IPS-18a (cell line): ENCODE data around the gene GDF7.

ENCODE experiments used
- H3K27ac ChIP-seq: one replicate; pipeline ENCODE4 v1.5.1; 2013; ENCODE audit warnings: low read length
- H3K27me3 ChIP-seq: one replicate; pipeline ENCODE4 v1.6.1; 2013; ENCODE audit warnings: mild to moderate bottlenecking, low read length; ENCODE audit not compliant: control insufficient read depth, insufficient read depth
- H3K36me3 ChIP-seq: one replicate; pipeline ENCODE4 v1.6.1; 2013; ENCODE audit warnings: low read depth, low read length; ENCODE audit not compliant: control insufficient read depth
- H3K4me1 ChIP-seq: one replicate; pipeline ENCODE4 v1.6.1; 2013; ENCODE audit warnings: low read depth, low read length; ENCODE audit not compliant: control insufficient read depth
- H3K4me3 ChIP-seq: one replicate; pipeline ENCODE4 v1.5.1; 2013; ENCODE audit warnings: low read length
- H3K9ac ChIP-seq: one replicate; pipeline ENCODE4 v1.6.1; 2013; ENCODE audit warnings: mild to moderate bottlenecking, low read length, moderate library complexity
- H3K9me3 ChIP-seq: one replicate; pipeline ENCODE4 v1.6.1; 2013; ENCODE audit warnings: low read depth, low read length; ENCODE audit not compliant: control insufficient read depth

Gene GDF7

GRCh38 chr2:20638646-20639430 lies 28.1 kb upstream of the GDF7 start:
- Histone ChIP-seq H3K4me1 (peaks cover 4% of the 10 kb centered on the region), H3K27ac (no peak overlapping the region), H3K9ac (no peak overlapping the region), H3K4me3 (no peak overlapping the region), H3K27me3 (no peaks in the 10 kb centered on the region), H3K9me3 (no peaks in the 10 kb centered on the region), H3K36me3 (no peaks in the 10 kb centered on the region)

DNA sequence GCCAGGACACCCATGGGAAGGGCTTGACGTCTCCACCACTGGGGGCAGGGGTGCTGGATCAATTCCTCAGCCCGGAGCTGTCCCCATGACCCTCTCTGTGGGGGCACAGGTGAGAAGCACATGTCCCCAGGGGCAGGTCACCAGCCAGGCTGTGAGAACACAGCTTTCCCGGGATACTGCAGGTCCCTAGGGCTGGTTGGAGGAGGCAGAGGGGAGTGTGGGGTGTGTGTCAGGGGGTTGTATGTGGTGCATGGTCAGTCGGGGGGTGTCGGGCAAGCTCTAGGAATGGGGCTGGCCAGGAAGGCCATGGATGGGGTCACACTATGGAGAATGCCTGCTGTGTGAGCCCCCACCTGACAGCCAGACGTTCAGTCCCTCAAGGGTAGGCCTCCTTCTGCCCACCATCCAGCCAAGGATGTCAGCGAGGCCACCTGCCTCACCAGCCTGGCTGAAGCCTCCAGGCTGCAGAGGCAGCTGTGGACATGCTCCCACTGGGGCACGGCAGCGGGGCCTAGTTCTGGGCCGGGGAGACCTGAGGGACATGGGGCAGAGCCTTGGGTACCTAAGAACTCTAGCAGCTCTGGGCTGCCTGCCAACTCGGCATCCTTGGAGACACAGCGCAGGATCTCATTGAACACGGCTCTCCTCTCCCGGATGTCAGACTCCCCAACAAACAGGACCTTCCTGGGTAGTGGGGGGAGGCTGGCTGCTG lies 26.4 kb upstream of the GDF7 start:
- no peaks in the 10 kb centered on the region for H3K36me3 ChIP-seq
- H3K4me3 ChIP-seq, result no peak overlapping the region
- H3K4me1 ChIP-seq, result peaks cover 1% of the 10 kb centered on the region
- no peak overlapping the region for H3K27ac ChIP-seq
- H3K27me3 ChIP-seq, result no peaks in the 10 kb centered on the region
- no peak overlapping the region for H3K9ac ChIP-seq
- no peaks in the 10 kb centered on the region for H3K9me3 ChIP-seq

DNA sequence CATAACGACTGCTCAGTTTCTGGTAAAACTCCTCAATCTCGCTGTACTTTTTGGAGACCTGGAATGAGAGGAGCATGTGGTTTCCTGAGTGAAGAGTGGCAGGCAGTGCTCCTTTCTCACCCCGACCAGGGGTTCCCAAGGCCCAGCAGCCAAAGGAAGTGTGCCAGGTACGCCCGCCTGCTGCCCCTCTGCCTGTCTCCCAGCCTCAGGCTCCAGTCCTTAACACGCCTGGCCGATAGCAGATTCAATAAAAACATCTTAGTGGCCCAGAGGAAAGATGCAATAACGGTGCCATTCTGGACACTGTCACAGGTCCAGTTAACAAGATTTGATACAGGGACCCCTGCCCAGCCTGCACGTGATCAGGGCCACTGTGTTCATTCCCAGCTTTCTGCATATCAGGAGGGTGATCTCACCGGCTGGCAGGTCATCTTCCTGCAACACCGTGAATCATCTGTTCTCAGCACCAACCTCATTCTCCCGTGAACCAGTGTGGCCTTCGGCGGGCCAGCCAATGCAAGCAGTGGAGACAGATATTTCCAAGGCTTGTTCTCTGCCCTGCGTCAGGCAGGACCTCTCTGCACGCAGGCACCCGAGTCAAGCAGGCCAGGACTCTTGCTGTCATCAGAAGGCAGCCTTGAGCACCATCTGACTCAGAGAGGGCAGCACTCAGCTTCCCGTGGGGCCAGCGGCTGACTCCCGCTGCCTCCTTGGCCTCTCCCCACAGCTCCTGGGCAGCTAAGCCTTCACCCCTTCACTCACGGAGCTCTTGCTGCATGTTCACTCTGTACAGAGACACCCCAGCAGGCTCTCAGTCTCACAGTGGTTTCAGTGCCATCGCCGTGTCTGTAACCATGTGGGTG lies 25.6 kb upstream of the GDF7 start:
- no peaks in the 10 kb centered on the region for H3K27me3 ChIP-seq
- no peak overlapping the region for H3K9ac ChIP-seq
- no peak overlapping the region for H3K27ac ChIP-seq

GRCh38 chr2:20642055-20642971 lies 24.6 kb upstream of the GDF7 start:
- H3K27ac ChIP-seq, result no peak overlapping the region
- H3K36me3 ChIP-seq, result no peaks in the 10 kb centered on the region

More for the DNA sequence above, 25.6 kb upstream of the GDF7 start:
- Histone ChIP-seq H3K4me1 (no peaks in the 10 kb centered on the region), H3K4me3 (no peak overlapping the region), H3K9me3 (no peaks in the 10 kb centered on the region), H3K36me3 (no peaks in the 10 kb centered on the region)

GRCh38 chr2:20643060-20643459 lies 23.9 kb upstream of the GDF7 start:
- no peaks in the 10 kb centered on the region for H3K36me3 ChIP-seq
- H3K4me1 ChIP-seq, result no peaks in the 10 kb centered on the region
- no peaks in the 10 kb centered on the region for H3K9me3 ChIP-seq
- H3K27ac ChIP-seq, result no peak overlapping the region
- no peak overlapping the region for H3K9ac ChIP-seq
- no peak overlapping the region for H3K4me3 ChIP-seq
- no peaks in the 10 kb centered on the region for H3K27me3 ChIP-seq

More at GRCh38 chr2:20642055-20642971, 24.6 kb upstream of the GDF7 start:
- Histone ChIP-seq H3K27me3 (no peaks in the 10 kb centered on the region), H3K4me3 (no peak overlapping the region), H3K9ac (no peak overlapping the region), H3K9me3 (no peaks in the 10 kb centered on the region), H3K4me1 (no peaks in the 10 kb centered on the region)

GRCh38 chr2:20643826-20644225 lies 23.1 kb upstream of the GDF7 start:
- no peaks in the 10 kb centered on the region for H3K4me1 ChIP-seq
- no peaks in the 10 kb centered on the region for H3K36me3 ChIP-seq
- no peak overlapping the region for H3K9ac ChIP-seq
- H3K9me3 ChIP-seq, result no peaks in the 10 kb centered on the region
- no peak overlapping the region for H3K4me3 ChIP-seq
- H3K27ac ChIP-seq, result no peak overlapping the region
- no peaks in the 10 kb centered on the region for H3K27me3 ChIP-seq

DNA sequence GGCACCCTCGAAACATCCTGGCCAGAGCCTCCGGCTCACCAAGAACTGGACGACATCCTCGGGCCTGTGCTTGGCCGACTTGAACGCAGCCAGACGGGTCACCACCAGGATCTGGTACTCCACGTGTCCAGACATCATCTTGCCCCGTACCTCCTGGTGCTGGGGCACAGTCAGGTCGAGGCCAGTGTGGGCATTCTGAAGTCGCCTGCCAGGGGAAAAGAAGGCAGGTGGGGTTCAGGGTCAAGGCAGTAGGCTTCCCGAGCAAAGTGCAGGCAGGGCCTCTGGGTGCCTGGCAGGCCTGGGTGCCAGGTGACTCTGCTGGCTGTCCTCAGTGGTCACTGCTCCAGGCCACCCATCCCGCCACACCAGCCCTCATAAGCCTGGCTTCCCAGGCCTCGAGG lies 21.6 kb upstream of the GDF7 start:
- Histone ChIP-seq H3K9me3 (no peaks in the 10 kb centered on the region), H3K4me3 (no peak overlapping the region), H3K4me1 (no peaks in the 10 kb centered on the region), H3K27ac (no peak overlapping the region), H3K27me3 (peaks cover 7% of the 10 kb centered on the region), H3K9ac (no peak overlapping the region), H3K36me3 (no peaks in the 10 kb centered on the region)

DNA sequence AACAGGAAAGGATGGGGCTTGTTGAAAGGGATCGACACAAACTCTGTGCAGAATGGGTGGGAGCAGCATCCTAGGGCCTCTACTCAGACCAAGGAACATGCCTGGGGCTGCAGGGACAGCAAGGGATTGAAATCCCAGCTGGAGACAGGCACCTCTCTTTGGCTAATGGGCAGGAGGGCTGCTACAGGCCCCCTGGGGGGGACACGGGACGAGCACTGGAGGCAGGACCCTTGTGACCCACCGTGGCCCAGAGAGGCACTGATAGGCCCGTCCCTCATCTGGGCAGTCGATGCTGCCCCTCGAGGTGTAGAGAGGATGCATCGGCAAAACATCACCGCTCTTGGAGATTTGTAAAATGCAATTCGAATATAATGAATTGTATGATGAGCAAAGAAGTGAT lies 21.2 kb upstream of the GDF7 start:
- no peak overlapping the region for H3K9ac ChIP-seq
- no peak overlapping the region for H3K27ac ChIP-seq
- peaks cover 10% of the 10 kb centered on the region for H3K27me3 ChIP-seq
- H3K4me3 ChIP-seq, result no peak overlapping the region
- H3K4me1 ChIP-seq, result no peaks in the 10 kb centered on the region
- no peaks in the 10 kb centered on the region for H3K9me3 ChIP-seq
- H3K36me3 ChIP-seq, result no peaks in the 10 kb centered on the region

DNA sequence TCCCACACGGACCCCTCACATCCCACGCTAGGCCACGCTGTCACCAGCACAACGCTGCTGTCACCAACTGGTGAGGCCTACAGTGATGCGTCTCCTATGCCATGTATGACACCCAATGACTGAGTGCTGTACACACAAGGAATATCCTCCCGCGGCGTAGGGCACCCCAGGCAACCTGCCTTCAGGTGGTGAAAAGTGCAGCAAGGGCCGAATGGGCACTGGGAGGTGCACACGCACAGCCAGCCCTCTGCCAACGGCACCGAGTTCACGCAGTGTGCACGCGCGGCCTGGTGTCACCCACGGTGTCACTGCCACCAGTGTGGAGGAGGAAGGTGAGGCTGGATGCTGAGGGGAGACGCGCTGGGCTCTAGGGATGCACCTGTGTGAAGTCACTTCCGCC lies 20.5 kb upstream of the GDF7 start:
- H3K9ac ChIP-seq, result no peak overlapping the region
- H3K4me3 ChIP-seq, result no peak overlapping the region
- H3K9me3 ChIP-seq, result no peaks in the 10 kb centered on the region
- no peaks in the 10 kb centered on the region for H3K36me3 ChIP-seq
- H3K4me1 ChIP-seq, result no peaks in the 10 kb centered on the region
- H3K27me3 ChIP-seq, result peaks cover 10% of the 10 kb centered on the region
- no peak overlapping the region for H3K27ac ChIP-seq

GRCh38 chr2:20647211-20647610 lies 19.7 kb upstream of the GDF7 start:
- no peaks in the 10 kb centered on the region for H3K9me3 ChIP-seq
- no peaks in the 10 kb centered on the region for H3K36me3 ChIP-seq
- H3K9ac ChIP-seq, result no peak overlapping the region
- H3K4me1 ChIP-seq, result no peaks in the 10 kb centered on the region
- no peak overlapping the region for H3K27ac ChIP-seq
- no peak overlapping the region for H3K4me3 ChIP-seq
- peaks cover 15% of the 10 kb centered on the region for H3K27me3 ChIP-seq

DNA sequence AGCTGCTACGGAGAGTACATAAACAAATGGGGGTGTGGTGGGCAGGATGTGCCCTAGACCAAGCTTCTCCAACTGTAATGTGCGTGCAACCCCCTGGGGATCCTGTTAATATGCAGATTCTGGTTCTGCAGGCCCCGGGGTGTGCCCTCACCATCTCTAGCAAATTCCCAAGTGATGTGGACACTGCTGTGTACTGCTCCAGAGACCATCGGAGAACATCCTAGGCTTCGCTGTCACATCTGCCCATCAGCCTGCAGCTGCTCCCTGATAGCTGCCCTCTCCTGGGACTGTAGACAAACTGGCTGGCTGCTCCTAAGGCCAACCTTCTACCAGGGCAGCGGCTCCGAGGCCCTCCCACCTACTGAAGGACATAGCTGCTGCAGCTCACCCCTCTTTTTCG lies 19.2 kb upstream of the GDF7 start:
- H3K27ac ChIP-seq, result no peak overlapping the region
- H3K9me3 ChIP-seq, result no peaks in the 10 kb centered on the region
- no peaks in the 10 kb centered on the region for H3K36me3 ChIP-seq
- no peak overlapping the region for H3K4me3 ChIP-seq
- peaks cover 18% of the 10 kb centered on the region for H3K27me3 ChIP-seq
- H3K4me1 ChIP-seq, result no peaks in the 10 kb centered on the region
- H3K9ac ChIP-seq, result no peak overlapping the region
